Calu3 (cell line): ENCODE data around the gene ERGIC1. TPM values are rescaled to one million over a fixed set of nuclear protein-coding genes. Genes with fewer than 3 reads are reported as not detected.

ENCODE experiments used
- BruUV-seq: library from RNA; stranded (reverse); fragments of 400-500 nt; replicated peaks from 2 replicates; lab custom pipeline; 2021; lab: Mats Ljungman, UMichigan
- CTCF ChIA-PET: fragments of 300-600 bp; sonication (Branson Sonifier 250); formaldehyde crosslinking; loops from one replicate; lab custom pipeline; 2022; ENCODE audit warnings: antibody characterized with exemption; lab: Charles Lee
- DNase-seq: peaks from one replicate; pipeline ENCODE4 v3.0.0; 2022
- H3K27ac Mint-ChIP-seq: one replicate; pipeline ENCODE4 v1.8.0; 2022; ENCODE audit warnings: mixed read lengths; ENCODE audit not compliant: unreplicated experiment
- H3K27me3 Mint-ChIP-seq: one replicate; pipeline ENCODE4 v1.8.0; 2022; ENCODE audit warnings: mixed read lengths; ENCODE audit not compliant: unreplicated experiment
- H3K36me3 Mint-ChIP-seq: one replicate; pipeline ENCODE4 v1.8.0; 2022; ENCODE audit warnings: mild to moderate bottlenecking, moderate library complexity, mixed read lengths; ENCODE audit not compliant: insufficient read depth, unreplicated experiment
- H3K4me1 Mint-ChIP-seq: one replicate; pipeline ENCODE4 v1.8.0; 2022; ENCODE audit warnings: mild to moderate bottlenecking, low read depth, mixed read lengths; ENCODE audit not compliant: unreplicated experiment
- H3K4me3 Mint-ChIP-seq: one replicate; pipeline ENCODE4 v1.8.0; 2022; ENCODE audit warnings: mild to moderate bottlenecking, low read depth, moderate library complexity, mixed read lengths; ENCODE audit not compliant: unreplicated experiment
- H3K9me3 Mint-ChIP-seq: one replicate; pipeline ENCODE4 v1.8.0; 2022; ENCODE audit warnings: low read depth, mixed read lengths; ENCODE audit not compliant: unreplicated experiment
- CTCF ChIP-seq: fragments of 200-600 bp; IDR thresholded peaks from one replicate; pipeline ENCODE4 v1.8.0; 2022; ENCODE audit warnings: antibody characterized with exemption; ENCODE audit not compliant: unreplicated experiment
- intact Hi-C: fragments of 100-400 bp; cut with micrococcal nuclease; formaldehyde crosslinking; loops from one replicate; pipeline ENCODE4 v1.10.0; 2022; ENCODE audit not compliant: unreplicated experiment
- total RNA-seq: library from RNA; stranded (reverse); gene quantifications from 2 replicates; pipeline ENCODE4 v1.2.3, GENCODE V29; 2022

ERGIC1 gene
- total RNA-seq, 1 experiment from 2014 or later: 235 TPM

GRCh38 chr5:173001229-173001841 lies 167.3 kb downstream of the ERGIC1 start:
- CTCF ChIA-PET: no interaction called here
- DNase-seq: no peak
- Mint-ChIP-seq H3K4me3 (no peak overlapping the region), H3K36me3 (peaks cover 27% of the 10 kb centered on the region), H3K27ac (no peak overlapping the region), H3K9me3 (no peaks in the 10 kb centered on the region), H3K27me3 (no peaks in the 10 kb centered on the region), H3K4me1 (peaks cover 20% of the 10 kb centered on the region)
- no peak for TF ChIP-seq CTCF
- intact Hi-C loops: no loop called here
- BruUV-seq: no TSS peak

Other genes starting within 250 kb of the ERGIC1 start
- 2.0 and 2.8 TPM in 2 replicates for gene NEURL1B, start 193.0 kb upstream of the ERGIC1 start, total RNA-seq
- 38.1 and 50.5 TPM in 2 replicates for gene DUSP1, start 63.1 kb upstream of the ERGIC1 start, total RNA-seq
- gene RPL26L1, start 125.2 kb downstream of the ERGIC1 start, total RNA-seq: 59.4 and 62.7 TPM in 2 replicates
- 256 and 261 TPM in 2 replicates for gene ATP6V0E1, start 149.5 kb downstream of the ERGIC1 start, total RNA-seq
- gene CREBRF, start 222.1 kb downstream of the ERGIC1 start, total RNA-seq: 16.7 and 18.2 TPM in 2 replicates